GM18505 (cell line): ENCODE data around the gene TTYH2.

Experiments used
- ATAC-seq: cut with Tn5 transposase; IDR thresholded peaks from one replicate; pipeline ENCODE4 v1.9.1; 2021; ENCODE audit not compliant: unreplicated experiment
- POLR2A ChIP-seq: IDR thresholded peaks from 4 replicates; pipeline ENCODE4 v1.6.1; 2011; ENCODE audit warnings: borderline replicate concordance; ENCODE audit not compliant: insufficient read depth, insufficient read length; ENCODE audit errors: extremely low read depth

TTYH2 gene

GRCh38 chr17:74241431-74241830, 28.1 kb downstream of the TTYH2 start:
- ATAC-seq = no peak
- no peak for TF ChIP-seq POLR2A

GRCh38 chr17:74241847-74242246, 28.5 kb downstream of the TTYH2 start:
- ATAC-seq = no peak
- TF ChIP-seq POLR2A = no peak

- no peak for TF ChIP-seq POLR2A
- ATAC-seq = no peak
Observed at GRCh38 chr17:74243013-74243755, 29.8 kb downstream of the TTYH2 start.

- no peak for TF ChIP-seq POLR2A
- ATAC-seq = no peak
Observed at GRCh38 chr17:74244128-74244527, 30.8 kb downstream of the TTYH2 start.

GRCh38 chr17:74244548-74244947, 31.2 kb downstream of the TTYH2 start:
- ATAC-seq = no peak
- TF ChIP-seq POLR2A = no peak

- TF ChIP-seq POLR2A = no peak
- ATAC-seq = no peak
Observed at GRCh38 chr17:74245145-74245831, 31.9 kb downstream of the TTYH2 start.

GRCh38 chr17:74245871-74246270, 32.5 kb downstream of the TTYH2 start:
- TF ChIP-seq POLR2A = no peak
- ATAC-seq = no peak

- no peak for TF ChIP-seq POLR2A
- no peak for ATAC-seq
Observed at GRCh38 chr17:74249590-74250270, 36.4 kb downstream of the TTYH2 start.

GRCh38 chr17:74250324-74250995, 37.1 kb downstream of the TTYH2 start:
- no peak for ATAC-seq
- no peak for TF ChIP-seq POLR2A

- no peak for TF ChIP-seq POLR2A
- no peak for ATAC-seq
Observed at GRCh38 chr17:74251051-74251450, 37.7 kb downstream of the TTYH2 start.

GRCh38 chr17:74251569-74251968, 38.2 kb downstream of the TTYH2 start:
- no peak for ATAC-seq
- TF ChIP-seq POLR2A = no peak

GRCh38 chr17:74252211-74252610, 38.8 kb downstream of the TTYH2 start:
- no peak for TF ChIP-seq POLR2A
- ATAC-seq = no peak

- TF ChIP-seq POLR2A = no peak
- ATAC-seq = no peak
Observed at GRCh38 chr17:74253036-74253435, 39.7 kb downstream of the TTYH2 start.
